HepG2 (cell line): ENCODE data around the gene NME8. TPM values are rescaled to one million over a fixed set of nuclear protein-coding genes. Genes with fewer than 3 reads are reported as not detected.

Experiments used
- ATAC-seq: fragments of 200-7000 bp; cut with Tn5 transposase; 3 replicates; pipeline ENCODE4 v1.9.1; 2020; ENCODE audit warnings: mild to moderate bottlenecking, moderate library complexity
- BruUV-seq: library from RNA; stranded (reverse); fragments of 400-500 nt; replicated peaks from 2 replicates; lab custom pipeline; 2021; lab: Mats Ljungman, UMichigan
- CTCF ChIA-PET: fragments of 300-600 bp; formaldehyde crosslinking; extraction: SDS; loops from one replicate; lab custom pipeline; 2021; ENCODE audit warnings: low total read pairs, inconsistent platforms, low intra/inter-chr PET ratio; lab: Yijun Ruan, JAX
- POLR2A ChIA-PET: fragments of 350-600 bp; sonication (Branson Sonifier 250); formaldehyde crosslinking; loops from one replicate; lab custom pipeline; 2020; ENCODE audit warnings: antibody characterized with exemption, inconsistent platforms; lab: Yijun Ruan, JAX
- DNase-seq: peaks from one replicate; pipeline ENCODE4 v3.0.0-alpha.2; 2015; ENCODE audit warnings: low spot score
- FAIRE-seq: peaks from 3 replicates; lab custom pipeline; 2011; peaks lifted over from hg19 to GRCh38; lab: Jason Lieb, UNC
- H2AFZ ChIP-seq: one replicate; pipeline ENCODE4 v1.6.1; 2011; ENCODE audit warnings: low read length, inconsistent platforms
- H3K27ac ChIP-seq: fragments of 300-600 bp; 3 replicates; pipeline ENCODE4 v1.8.0; 2011; ENCODE audit warnings: mixed run types, mild to moderate bottlenecking, mixed read lengths, low read length, inconsistent platforms; ENCODE audit not compliant: insufficient read depth; ENCODE audit errors: extremely low read length
- H3K27me3 ChIP-seq, 2 experiments: fragments of 200-600 bp in 1 of 2; 2 replicates in 1 of 2; 3 replicates in 1 of 2; pipeline versions ENCODE4 v1.6.0 to v1.8.0; 2011; ENCODE audit warnings: low read length in 2 of 2, mild to moderate bottlenecking in 2 of 2, moderate library complexity in 2 of 2, inconsistent platforms in 1 of 2; ENCODE audit not compliant: insufficient read depth in 2 of 2, control insufficient read depth in 1 of 2
- H3K36me3 ChIP-seq, 2 experiments: fragments of 200-600 bp in 1 of 2; replicated peaks in 1 of 2; 2 replicates in 1 of 2; 3 replicates in 1 of 2; pipeline versions ENCODE4 v1.5.1 to v1.8.0; 2011; ENCODE audit warnings: low read length in 2 of 2, inconsistent platforms in 1 of 2; ENCODE audit not compliant: insufficient read depth in 2 of 2, control insufficient read depth in 1 of 2
- H3K4me1 ChIP-seq: 2 replicates; pipeline ENCODE4 v1.5.1; 2012; ENCODE audit warnings: low read length, inconsistent platforms; ENCODE audit not compliant: insufficient read depth
- H3K4me2 ChIP-seq: 2 replicates; pipeline ENCODE4 v1.6.0; 2011; ENCODE audit warnings: low read depth, low read length, inconsistent platforms
- H3K4me3 ChIP-seq, 3 experiments: fragments of 200-600 bp in 1 of 3; sonication (generic), shearing (Covaris generic) in 1 of 3; replicated peaks in 1 of 3; 2 replicates each; pipeline ENCODE4 v1.5.1; 2011 to 2016; ENCODE audit warnings: low read length in 3 of 3, inconsistent platforms in 2 of 3, low read depth in 2 of 3, mild to moderate bottlenecking in 2 of 3, control low read depth in 1 of 3, mixed read lengths in 1 of 3; ENCODE audit not compliant: insufficient read depth in 1 of 3
- H3K79me2 ChIP-seq: one replicate; pipeline ENCODE4 v1.6.1; 2011; ENCODE audit warnings: low read length, inconsistent platforms; ENCODE audit not compliant: insufficient read depth
- H3K9ac ChIP-seq: 2 replicates; pipeline ENCODE4 v1.6.0; 2011; ENCODE audit warnings: mild to moderate bottlenecking, low read depth, low read length, inconsistent platforms; ENCODE audit not compliant: insufficient read depth
- H3K9me3 ChIP-seq: 2 replicates; pipeline ENCODE4 v1.5.1; 2012; ENCODE audit warnings: mild to moderate bottlenecking, low read length
- H4K20me1 ChIP-seq: 2 replicates; pipeline ENCODE4 v1.6.0; 2011; ENCODE audit warnings: inconsistent platforms, mild to moderate bottlenecking, low read length, moderate library complexity; ENCODE audit not compliant: insufficient read depth
- ARID3A ChIP-seq: IDR thresholded peaks from 2 replicates; pipeline ENCODE4 v1.6.1; 2012; ENCODE audit warnings: low read depth, low read length, improper control_type of control experiment
- BRD4 ChIP-seq: sonication (generic); formaldehyde crosslinking; IDR thresholded peaks from 2 replicates; pipeline ENCODE4 v1.4.0; 2020; ENCODE audit warnings: missing genetic modification reagents
- DR1 ChIP-seq: sonication (generic); formaldehyde crosslinking; IDR thresholded peaks from 2 replicates; pipeline ENCODE4 v1.8.0; 2021; ENCODE audit warnings: mild to moderate bottlenecking, missing genetic modification reagents, inconsistent platforms
- HOMEZ ChIP-seq: IDR thresholded peaks from 2 replicates; pipeline ENCODE4 v1.6.1; 2016; ENCODE audit warnings: low read depth
- IRX3 ChIP-seq: sonication (generic); formaldehyde crosslinking; IDR thresholded peaks from 2 replicates; pipeline ENCODE4 v1.8.1; 2023; ENCODE audit warnings: mild to moderate bottlenecking, low read depth, missing genetic modification reagents, borderline replicate concordance
- JARID2 ChIP-seq: sonication (generic); formaldehyde crosslinking; IDR thresholded peaks from 2 replicates; pipeline ENCODE4 v1.8.1; 2023; ENCODE audit warnings: missing genetic modification reagents, inconsistent platforms; ENCODE audit not compliant: insufficient replicate concordance
- KAT7 ChIP-seq: IDR thresholded peaks from 2 replicates; pipeline ENCODE4 v1.6.1; 2018; ENCODE audit warnings: borderline replicate concordance, missing compliant biosample characterization
- MLLT10 ChIP-seq: sonication (generic); formaldehyde crosslinking; IDR thresholded peaks from 2 replicates; pipeline ENCODE4 v1.4.0; 2020; ENCODE audit warnings: missing genetic modification reagents
- NR2C2 ChIP-seq: sonication (generic); formaldehyde crosslinking; IDR thresholded peaks from 2 replicates; pipeline ENCODE4 v1.4.0; 2020; ENCODE audit warnings: missing genetic modification reagents, mild to moderate bottlenecking, moderate library complexity, borderline replicate concordance
- SMARCE1 ChIP-seq: fragments of 450-650 bp; IDR thresholded peaks from 2 replicates; pipeline ENCODE4 v1.6.1; 2017; ENCODE audit warnings: borderline replicate concordance
- ZFP1 ChIP-seq: IDR thresholded peaks from 2 replicates; pipeline ENCODE4 v1.6.1; 2016
- ZNF530 ChIP-seq: sonication (generic); formaldehyde crosslinking; IDR thresholded peaks from 2 replicates; pipeline ENCODE4 v1.5.0; 2020; ENCODE audit warnings: low read depth, mild to moderate bottlenecking, missing genetic modification reagents
- ZNF562 ChIP-seq: sonication (generic); formaldehyde crosslinking; IDR thresholded peaks from 2 replicates; pipeline ENCODE4 v1.8.0; 2022; ENCODE audit warnings: missing genetic modification reagents, borderline replicate concordance
- WGBS: methylation state at CpG from one replicate; pipeline ENCODE4 v1.1.6; 2017; ENCODE audit warnings: low lambda C conversion rate; 5-methylcytosine and 5-hydroxymethylcytosine counted together
- in situ Hi-C: cut with HindIII; loops from 2 replicates; pipeline ENCODE4 v1.10.0; 2017; ENCODE audit warnings: low pct_unique_long_range_greater_than_20kb; ENCODE audit not compliant: extremely low pct_ligation_motif_present
- intact Hi-C: fragments of 100-400 bp; cut with micrococcal nuclease; formaldehyde crosslinking; loops from one replicate; pipeline ENCODE4 v1.10.0; 2022; ENCODE audit not compliant: unreplicated experiment
- polyA plus RNA-seq, 8 experiments: library from polyadenylated mRNA; depleted of rRNA in 3 of 8; stranded (reverse) in 7 of 8; unstranded in 1 of 8; fragments of >200 nt; fragmentation: Illumina TruSeq in 4 of 8; extraction: Trizol in 4 of 8; gene quantifications; 2 replicates each; pipeline versions ENCODE4 v1.2.1 to v1.2.3, GENCODE V29; 2011 to 2016; ENCODE audit warnings: low read depth in 4 of 8, missing spikeins in 1 of 8, mixed read lengths in 1 of 8; ENCODE audit not compliant: insufficient read depth in 1 of 8
- total RNA-seq, 5 experiments: library from RNA; depleted of rRNA; stranded (reverse); fragments of >200 nt; fragmentation: Illumina TruSeq; extraction: Trizol; gene quantifications; 2 replicates each; pipeline ENCODE4 v1.2.3, GENCODE V29; 2016; ENCODE audit warnings: low read depth in 1 of 5

NME8 gene
- total and polyA plus RNA-seq, 2 of the 13 experiments (the other 11 are each of a cell fraction or from before 2014, with no cell fraction given): not detected

DNA sequence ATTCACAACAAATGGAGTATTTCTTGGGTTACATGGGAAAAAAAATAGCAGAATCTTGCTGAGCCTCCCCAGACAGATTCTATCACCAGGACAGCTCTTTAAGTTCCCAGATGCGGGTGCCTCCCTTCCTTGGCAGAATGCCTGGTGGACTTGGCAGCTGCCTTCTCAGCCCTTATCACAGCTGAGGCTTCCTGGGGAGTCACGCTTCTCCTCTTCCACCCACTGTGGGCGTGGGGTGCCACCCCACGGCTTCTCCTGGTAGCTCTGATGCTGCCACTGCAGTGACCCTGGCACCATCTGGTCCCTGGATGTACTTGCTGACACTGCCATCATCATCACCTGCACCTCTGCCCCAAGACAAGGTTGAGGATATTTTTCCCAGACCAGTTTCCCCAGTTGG lies 16.2 kb upstream of the NME8 start:
- ChIA-PET POLR2A (no interaction called here), CTCF (no interaction called here)
- no peak for DNase-seq

More for the DNA sequence above, 16.2 kb upstream of the NME8 start:
- intact Hi-C loops (loop anchor here (5.0 kb wide), 1 partner anchor 595 kb away; no protein-coding TSS in a partner anchor), in situ Hi-C loops (loop anchor here (25.0 kb wide), 1 partner anchor 595 kb away; no protein-coding TSS in a partner anchor)
- H2AFZ ChIP-seq: no peak overlapping the region
- H3K36me3 ChIP-seq: no peaks in the 10 kb centered on the region
- no TSS peak for BruUV-seq
- no peak overlapping the region for H3K9ac ChIP-seq
- WGBS: 0% methylated on average over 2 of the region's 4 CpGs
- no peak overlapping the region for H3K4me3 ChIP-seq
- 0 out of 2 replicates have a peak, but pooled peaks cover 4% of the 10 kb centered on the region for H3K4me1 ChIP-seq
- no peak overlapping the region for H3K27ac ChIP-seq
- TF ChIP-seq ZFP1: no peak
- TF ChIP-seq NR2C2 (CRISPR knock-in tag): no peak
- TF ChIP-seq ZNF530 (CRISPR knock-in tag): no peak
- TF ChIP-seq ARID3A: no peak
- TF ChIP-seq DR1 (CRISPR knock-in tag): no peak
- TF ChIP-seq MLLT10: no peak
- TF ChIP-seq KAT7 (CRISPR knock-in tag): no peak
- no peak for TF ChIP-seq ZNF562
- no peak for TF ChIP-seq SMARCE1
- TF ChIP-seq HOMEZ (CRISPR knock-in tag): no peak
- no peak for TF ChIP-seq JARID2 (CRISPR knock-in tag)
- TF ChIP-seq BRD4: no peak
- no peak for TF ChIP-seq IRX3 (CRISPR knock-in tag)
- H3K4me2 ChIP-seq: no peak overlapping the region
- H4K20me1 ChIP-seq: no peaks in the 10 kb centered on the region
- no peaks in the 10 kb centered on the region for H3K79me2 ChIP-seq
- FAIRE-seq (no peak), ATAC-seq (no peak)
- no peaks in the 10 kb centered on the region for H3K9me3 ChIP-seq
- H3K27me3 ChIP-seq: no peaks in the 10 kb centered on the region; a peak in 1 of 5 replicates
